AG09319 (cell line): ENCODE data around the gene ATRAID.
"Not testable (repeated sequence)": the region's sequence is repeated elsewhere in the genome, so short reads cannot be mapped to it uniquely, and the experiment has no call there.

ENCODE experiments used
- DNase-seq: peaks from one replicate; pipeline ENCODE4 v3.0.0-alpha.2; 2010; ENCODE audit warnings: low read depth; ENCODE audit errors: extremely low read depth
- TF ChIP-seq, protein P1 (sequence below): IDR thresholded peaks from 2 replicates; pipeline ENCODE4 v1.5.1; 2011; ENCODE audit warnings: low read depth, mild to moderate bottlenecking, inconsistent platforms, low read length, moderate library complexity

The ATRAID gene

DNA sequence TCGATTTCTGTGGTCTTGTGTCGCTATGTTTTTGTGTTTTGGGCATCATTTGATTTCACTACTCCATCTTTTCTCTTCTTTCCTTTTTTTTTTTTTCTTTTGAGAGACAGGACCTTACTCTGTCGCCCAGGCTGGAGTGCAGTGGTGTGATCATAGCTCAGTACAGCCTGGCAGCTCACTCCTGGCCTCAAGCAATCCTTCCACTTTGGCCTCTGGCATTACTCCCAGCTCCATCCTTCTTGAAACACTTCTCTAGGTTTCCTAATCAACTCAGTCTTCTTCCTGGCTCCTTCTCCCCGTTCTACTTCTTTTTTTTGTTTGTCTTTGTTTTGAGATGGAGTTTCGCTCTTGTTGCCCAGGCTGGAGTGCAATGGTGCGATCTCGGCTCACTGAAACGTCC is 36.5 kb upstream of the ATRAID start:
- TF ChIP-seq, protein P1, sequence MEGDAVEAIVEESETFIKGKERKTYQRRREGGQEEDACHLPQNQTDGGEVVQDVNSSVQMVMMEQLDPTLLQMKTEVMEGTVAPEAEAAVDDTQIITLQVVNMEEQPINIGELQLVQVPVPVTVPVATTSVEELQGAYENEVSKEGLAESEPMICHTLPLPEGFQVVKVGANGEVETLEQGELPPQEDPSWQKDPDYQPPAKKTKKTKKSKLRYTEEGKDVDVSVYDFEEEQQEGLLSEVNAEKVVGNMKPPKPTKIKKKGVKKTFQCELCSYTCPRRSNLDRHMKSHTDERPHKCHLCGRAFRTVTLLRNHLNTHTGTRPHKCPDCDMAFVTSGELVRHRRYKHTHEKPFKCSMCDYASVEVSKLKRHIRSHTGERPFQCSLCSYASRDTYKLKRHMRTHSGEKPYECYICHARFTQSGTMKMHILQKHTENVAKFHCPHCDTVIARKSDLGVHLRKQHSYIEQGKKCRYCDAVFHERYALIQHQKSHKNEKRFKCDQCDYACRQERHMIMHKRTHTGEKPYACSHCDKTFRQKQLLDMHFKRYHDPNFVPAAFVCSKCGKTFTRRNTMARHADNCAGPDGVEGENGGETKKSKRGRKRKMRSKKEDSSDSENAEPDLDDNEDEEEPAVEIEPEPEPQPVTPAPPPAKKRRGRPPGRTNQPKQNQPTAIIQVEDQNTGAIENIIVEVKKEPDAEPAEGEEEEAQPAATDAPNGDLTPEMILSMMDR, result no peak
- DNase-seq, result no peak

DNA sequence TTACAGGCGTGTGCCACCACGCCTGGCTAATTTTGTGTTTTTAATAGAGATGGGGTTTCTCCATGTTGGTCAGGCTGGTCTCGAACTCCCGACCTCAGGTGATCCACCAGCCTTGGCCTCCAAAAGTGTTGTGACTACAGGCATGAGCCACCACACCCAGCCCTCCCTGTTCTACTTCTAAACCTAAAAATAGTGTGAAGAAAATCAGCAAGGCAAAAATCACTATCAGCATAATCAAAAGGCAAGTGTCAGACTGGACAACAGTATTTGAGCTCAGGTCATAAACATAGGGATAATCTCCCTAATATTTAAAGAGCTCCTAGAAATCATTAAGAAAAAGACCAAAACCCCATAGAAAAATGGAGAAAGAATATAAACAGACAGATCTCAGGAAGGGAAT is 36.1 kb upstream of the ATRAID start:
- not testable (repeated sequence) for DNase-seq

DNA sequence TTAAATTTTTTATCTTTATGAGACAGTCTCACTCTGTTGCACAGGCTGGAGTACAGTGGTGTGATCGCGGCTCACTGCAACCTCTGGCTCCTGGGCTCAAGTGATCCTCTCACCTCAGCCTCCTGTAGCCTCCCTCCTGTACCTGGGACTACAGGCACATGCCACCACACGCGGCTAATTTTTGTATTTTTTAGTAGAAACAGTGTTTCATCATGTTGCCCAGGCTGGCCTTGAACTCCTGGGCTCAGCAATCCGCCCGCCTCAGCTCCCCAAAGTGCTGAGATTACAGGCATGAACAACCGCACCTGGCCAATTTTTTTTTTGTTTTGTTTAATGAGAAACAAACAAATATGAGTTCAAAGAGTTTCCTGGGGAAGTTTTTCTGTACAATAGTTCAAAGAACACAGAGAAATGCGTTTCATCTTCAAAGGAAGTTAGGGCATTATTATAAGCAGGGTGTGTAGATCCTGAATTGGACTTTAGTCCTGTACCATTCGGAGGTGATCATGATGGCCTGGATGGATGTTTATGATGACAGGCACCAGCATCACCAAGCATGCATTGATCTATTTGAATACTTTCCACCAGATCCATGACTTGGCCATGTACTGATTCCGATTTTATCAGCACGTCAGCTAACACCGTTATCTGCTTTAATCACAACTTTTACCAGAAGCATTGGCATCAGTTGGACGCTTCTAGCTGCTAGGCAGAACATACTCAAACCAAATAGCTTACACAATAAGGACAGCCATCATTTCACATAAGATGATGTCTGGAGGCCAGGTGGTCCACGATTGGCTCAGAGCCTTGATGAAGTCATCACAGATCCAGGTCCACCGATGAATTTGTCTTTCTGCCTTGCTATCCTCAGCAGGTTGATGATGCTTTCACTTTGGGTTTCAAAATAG is 34.1 kb upstream of the ATRAID start:
- DNase-seq, result no peak
- TF ChIP-seq, protein P1, result no peak

DNA sequence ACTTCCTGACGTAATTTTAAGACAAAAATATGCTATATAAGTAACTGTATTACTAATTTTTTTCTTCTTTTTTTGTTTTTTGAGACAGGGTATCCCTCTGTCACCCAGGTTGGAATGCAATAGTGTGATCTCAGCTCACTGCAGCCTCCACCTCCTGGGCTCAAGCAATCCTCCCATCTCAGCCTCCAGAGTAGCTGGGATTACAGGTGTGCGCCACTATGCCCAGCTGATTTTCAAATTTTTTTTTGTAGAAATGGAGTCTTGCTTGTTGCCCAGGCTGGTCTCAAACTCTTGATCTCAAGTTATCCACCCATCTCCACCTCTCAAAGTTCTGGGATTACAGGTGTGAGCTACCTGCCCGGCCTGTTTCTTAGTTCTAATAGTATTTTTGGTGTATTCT is 33.4 kb upstream of the ATRAID start:
- TF ChIP-seq, protein P1, result no peak
- DNase-seq, result no peak

DNA sequence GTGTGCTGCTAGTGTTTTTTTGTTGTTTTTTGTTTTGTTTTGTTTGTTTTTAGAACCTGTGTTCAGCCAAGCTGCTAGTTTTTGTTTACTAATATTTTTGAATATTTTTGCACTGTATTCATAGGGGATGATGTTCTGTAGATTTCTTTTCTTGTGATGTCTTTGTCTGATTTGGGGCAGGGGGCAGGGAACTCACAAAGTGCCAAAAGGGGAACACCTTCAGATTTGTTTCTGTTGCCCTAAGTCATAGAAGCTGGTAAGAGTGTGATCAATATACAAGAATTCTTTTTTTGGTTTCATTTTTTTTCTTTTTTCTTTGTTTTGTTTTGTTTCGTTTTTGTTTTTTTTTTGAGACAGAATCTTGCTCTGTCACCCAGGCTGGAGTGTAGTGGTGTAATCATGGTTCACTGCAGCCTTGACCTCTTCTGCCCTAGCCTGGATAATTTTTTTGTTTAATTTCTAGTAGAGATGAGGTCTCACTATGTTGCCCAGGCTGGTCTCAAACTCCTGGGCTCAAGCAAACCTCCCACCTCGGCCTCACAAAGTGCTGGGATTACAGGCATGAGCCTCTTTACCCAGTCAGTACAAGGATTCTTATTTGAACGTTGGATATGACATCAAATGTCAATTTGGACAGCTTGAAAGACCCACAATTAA is 32.4 kb upstream of the ATRAID start:
- TF ChIP-seq, protein P1, result no peak
- no peak for DNase-seq

DNA sequence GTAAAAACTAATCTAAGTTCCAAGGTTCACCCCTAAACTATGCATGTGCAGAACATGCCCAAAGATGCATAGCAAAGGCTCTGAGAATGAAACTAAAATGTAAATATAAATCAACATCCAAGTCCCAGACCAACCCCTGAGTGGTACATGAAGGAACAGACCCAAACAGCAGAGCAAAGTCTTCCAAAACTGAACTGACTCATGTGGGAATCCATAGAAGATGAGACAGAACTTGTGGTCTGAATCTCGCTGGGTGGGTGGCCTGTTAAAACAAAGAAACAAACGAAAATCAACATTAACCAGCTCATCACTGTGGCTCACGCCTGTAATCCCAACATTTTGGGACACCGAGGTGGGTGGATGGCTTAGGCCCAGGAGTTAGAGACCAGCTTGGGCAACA is 29.5 kb upstream of the ATRAID start:
- TF ChIP-seq, protein P1, result no peak
- no peak for DNase-seq

DNA sequence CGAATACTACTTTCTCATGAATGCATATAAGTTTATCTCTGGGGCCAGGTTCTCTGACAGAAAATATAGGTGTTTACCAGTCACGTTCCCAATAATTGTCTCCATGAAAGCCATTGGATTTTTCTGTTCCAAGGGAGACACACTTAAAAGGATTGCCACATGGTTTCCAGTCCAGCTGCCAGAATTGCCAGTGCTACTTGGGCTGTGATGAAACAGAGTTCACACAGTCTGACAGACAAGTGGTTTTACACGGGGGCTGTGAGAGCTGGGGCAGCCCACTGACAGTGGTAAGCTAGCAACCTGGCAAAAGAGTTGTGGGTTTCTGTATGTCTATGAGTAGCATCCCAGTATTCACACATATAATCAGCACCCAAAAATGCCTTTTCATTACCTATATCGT is 27.7 kb upstream of the ATRAID start:
- TF ChIP-seq, protein P1, result no peak
- DNase-seq, result no peak
